Glutamatergic neuron (in vitro differentiated cells): ENCODE measurements around the gene DPYSL4. TPM values are rescaled to one million over a fixed set of nuclear protein-coding genes. Genes with fewer than 3 reads are reported as not detected.

Experiments used
- DNase-seq: peaks from one replicate; pipeline ENCODE4 v3.0.0; 2022
- H3K27ac Mint-ChIP-seq: one replicate; pipeline ENCODE4 v1.8.0; 2020; ENCODE audit warnings: mild to moderate bottlenecking, mixed read lengths, inconsistent platforms; ENCODE audit not compliant: unreplicated experiment
- H3K27me3 Mint-ChIP-seq: one replicate; pipeline ENCODE4 v1.8.0; 2020; ENCODE audit warnings: mild to moderate bottlenecking, moderate library complexity, mixed read lengths, inconsistent platforms; ENCODE audit not compliant: unreplicated experiment
- H3K36me3 Mint-ChIP-seq: one replicate; pipeline ENCODE4 v1.8.0; 2020; ENCODE audit warnings: mild to moderate bottlenecking, mixed read lengths, inconsistent platforms; ENCODE audit not compliant: unreplicated experiment
- H3K4me1 Mint-ChIP-seq: one replicate; pipeline ENCODE4 v1.8.0; 2020; ENCODE audit warnings: mild to moderate bottlenecking, low read depth, mixed read lengths, inconsistent platforms; ENCODE audit not compliant: unreplicated experiment
- H3K4me3 Mint-ChIP-seq: one replicate; pipeline ENCODE4 v1.8.0; 2020; ENCODE audit warnings: mild to moderate bottlenecking, mixed read lengths, inconsistent platforms; ENCODE audit not compliant: unreplicated experiment
- H3K9me3 Mint-ChIP-seq: one replicate; pipeline ENCODE4 v1.8.0; 2020; ENCODE audit warnings: mild to moderate bottlenecking, moderate library complexity, mixed read lengths, inconsistent platforms; ENCODE audit not compliant: unreplicated experiment
- total RNA-seq: library from RNA; stranded (reverse); fragmentation: NEBNext Ultra II Directional; extraction: Animal tissue kit (Norgen Biotek cat#: 25700); gene quantifications from one replicate; pipeline ENCODE4 v1.2.1, GENCODE V29; 2021; ENCODE audit not compliant: unreplicated experiment
- TF ChIP-seq, protein P1 (sequence below): fragments of 200-600 bp; sonication (generic); IDR thresholded peaks from one replicate; pipeline ENCODE4 v1.5.0; 2021; ENCODE audit not compliant: partially characterized antibody, unreplicated experiment

The DPYSL4 gene
- total RNA-seq, 1 donor from 2014 or later = 402 TPM

GRCh38 chr10:132237396-132237795 lies 50.6 kb downstream of the DPYSL4 start:
- peaks cover 27% of the 10 kb centered on the region for H3K4me1 Mint-ChIP-seq

GRCh38 chr10:132237871-132238270 lies 51.1 kb downstream of the DPYSL4 start:
- Mint-ChIP-seq H3K27me3 (peaks cover 16% of the 10 kb centered on the region), H3K9me3 (peaks cover 13% of the 10 kb centered on the region), H3K36me3 (no peaks in the 10 kb centered on the region), H3K4me3 (peak overlapping the region; percentile 56), H3K27ac (peak overlapping the region; percentile 95), H3K4me1 (peaks cover 28% of the 10 kb centered on the region)
- TF ChIP-seq, protein P1, sequence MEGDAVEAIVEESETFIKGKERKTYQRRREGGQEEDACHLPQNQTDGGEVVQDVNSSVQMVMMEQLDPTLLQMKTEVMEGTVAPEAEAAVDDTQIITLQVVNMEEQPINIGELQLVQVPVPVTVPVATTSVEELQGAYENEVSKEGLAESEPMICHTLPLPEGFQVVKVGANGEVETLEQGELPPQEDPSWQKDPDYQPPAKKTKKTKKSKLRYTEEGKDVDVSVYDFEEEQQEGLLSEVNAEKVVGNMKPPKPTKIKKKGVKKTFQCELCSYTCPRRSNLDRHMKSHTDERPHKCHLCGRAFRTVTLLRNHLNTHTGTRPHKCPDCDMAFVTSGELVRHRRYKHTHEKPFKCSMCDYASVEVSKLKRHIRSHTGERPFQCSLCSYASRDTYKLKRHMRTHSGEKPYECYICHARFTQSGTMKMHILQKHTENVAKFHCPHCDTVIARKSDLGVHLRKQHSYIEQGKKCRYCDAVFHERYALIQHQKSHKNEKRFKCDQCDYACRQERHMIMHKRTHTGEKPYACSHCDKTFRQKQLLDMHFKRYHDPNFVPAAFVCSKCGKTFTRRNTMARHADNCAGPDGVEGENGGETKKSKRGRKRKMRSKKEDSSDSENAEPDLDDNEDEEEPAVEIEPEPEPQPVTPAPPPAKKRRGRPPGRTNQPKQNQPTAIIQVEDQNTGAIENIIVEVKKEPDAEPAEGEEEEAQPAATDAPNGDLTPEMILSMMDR = no peak
- peak; percentile 45 for DNase-seq

More at GRCh38 chr10:132237396-132237795, 50.6 kb downstream of the DPYSL4 start:
- Mint-ChIP-seq H3K4me3 (peak overlapping the region; percentile 52), H3K27ac (peak overlapping the region; percentile 38), H3K27me3 (peaks cover 16% of the 10 kb centered on the region), H3K36me3 (no peaks in the 10 kb centered on the region), H3K9me3 (peaks cover 15% of the 10 kb centered on the region)
- TF ChIP-seq, protein P1 = no peak
- no peak for DNase-seq

DNA sequence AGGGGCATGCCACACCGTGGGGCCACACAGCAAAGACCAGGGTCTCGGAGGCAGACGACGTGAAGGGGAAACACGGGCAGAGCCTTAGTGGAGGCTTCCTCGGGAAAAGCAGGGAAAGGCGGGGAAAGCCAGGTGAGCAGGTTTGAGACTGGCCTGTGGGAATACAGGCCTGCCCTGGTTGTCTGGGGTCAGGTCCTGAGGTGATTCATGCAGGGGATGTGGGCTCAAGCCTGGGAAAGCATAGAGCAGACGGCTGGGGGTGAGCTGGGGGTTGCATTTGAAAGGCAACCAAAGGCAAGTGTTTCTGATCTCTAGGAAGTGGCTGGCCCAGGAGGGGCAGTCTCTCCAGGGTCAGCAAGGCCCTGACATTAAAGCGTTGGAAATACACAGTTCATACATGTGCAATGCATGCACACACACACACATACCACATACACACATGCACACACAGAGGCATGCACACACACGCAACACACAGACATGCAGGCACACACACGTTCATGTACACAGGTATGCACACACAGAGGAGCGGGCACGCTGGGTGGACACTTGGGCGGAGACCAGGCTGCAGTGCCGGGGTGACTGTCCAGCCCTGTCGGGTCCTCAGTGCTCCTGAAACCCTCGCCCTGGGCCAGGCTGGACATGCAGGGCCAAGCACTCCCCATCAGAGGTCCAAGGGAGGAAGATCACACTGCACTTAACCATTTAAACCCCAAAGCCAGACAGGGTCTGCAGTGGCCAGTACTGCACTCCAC lies 51.8 kb downstream of the DPYSL4 start:
- peaks cover 16% of the 10 kb centered on the region for H3K27me3 Mint-ChIP-seq
- peak overlapping the region; percentile 74 for H3K4me3 Mint-ChIP-seq
- peak; percentile 18 for DNase-seq
- TF ChIP-seq, protein P1 = no peak
- H3K4me1 Mint-ChIP-seq = peaks cover 29% of the 10 kb centered on the region
- H3K36me3 Mint-ChIP-seq = no peaks in the 10 kb centered on the region
- H3K27ac Mint-ChIP-seq = peak overlapping the region; percentile 95
- peaks cover 13% of the 10 kb centered on the region for H3K9me3 Mint-ChIP-seq

GRCh38 chr10:132239126-132240031 lies 52.6 kb downstream of the DPYSL4 start:
- TF ChIP-seq, protein P1 = peak; percentile 13
- DNase-seq = peak; percentile 57
- H3K4me3 Mint-ChIP-seq = no peak overlapping the region
- peaks cover 13% of the 10 kb centered on the region for H3K9me3 Mint-ChIP-seq
- H3K36me3 Mint-ChIP-seq = no peaks in the 10 kb centered on the region
- peaks cover 29% of the 10 kb centered on the region for H3K4me1 Mint-ChIP-seq
- peak overlapping the region; percentile 95 for H3K27ac Mint-ChIP-seq
- H3K27me3 Mint-ChIP-seq = peaks cover 14% of the 10 kb centered on the region
